ENCODE data around the gene VSTM4. TPM values are rescaled to one million over a fixed set of nuclear protein-coding genes. Genes with fewer than 3 reads are reported as not detected.

The VSTM4 gene
- total and polyA plus RNA-seq, 9 donors, result 17.3 to 68.9 (median 42.9) TPM

GRCh38 chr10:49106451-49106850 lies 8.9 kb downstream of the VSTM4 start:
- no peak for TF ChIP-seq CTCF (IDR thresholded peaks at IDR 0.05)
- DNase-seq, result peak in 2 of 5 donors; percentile 61 to 65
- 4 to 17% (median 5%) methylated on average over 7 of the region's 7 CpGs for WGBS, 3 donors
- Histone ChIP-seq H3K36me3 (no peaks in the 10 kb centered on the region), H3K4me1 (ENCODE audit: insufficient read depth) (peaks cover 44% of the 10 kb centered on the region), H3K4me3 (no peak overlapping the region), H3K27ac (peak overlapping the region in 1 of 2 donors; percentile 32), H3K27me3 (no peaks in the 10 kb centered on the region), H3K9me3 (no peaks in the 10 kb centered on the region)
- intact Hi-C loops (cut with DNase I), result no loop called here

- H3K27me3 ChIP-seq, result no peaks in the 10 kb centered on the region
- WGBS, 3 donors, result 88 to 94% (median 88%) methylated on average over 4 of the region's 4 CpGs
- no peak overlapping the region for H3K27ac ChIP-seq
- no peaks in the 10 kb centered on the region for H3K9me3 ChIP-seq
- peaks cover 33% of the 10 kb centered on the region for H3K4me1 ChIP-seq (ENCODE audit: insufficient read depth)
- no peak for TF ChIP-seq CTCF (IDR thresholded peaks at IDR 0.05)
- TF ChIP-seq EP300 (IDR thresholded peaks at IDR 0.05), result no peak
- TF ChIP-seq POLR2A (IDR thresholded peaks at IDR 0.05), result no peak
- intact Hi-C loops (cut with DNase I), result no loop called here
- DNase-seq, result no peak
- no peaks in the 10 kb centered on the region for H3K36me3 ChIP-seq
- H3K4me3 ChIP-seq, result no peak overlapping the region
Measured at GRCh38 chr10:49105076-49105475, 10.2 kb downstream of the VSTM4 start.

GRCh38 chr10:49104323-49104722 lies 11.0 kb downstream of the VSTM4 start:
- no peaks in the 10 kb centered on the region for H3K36me3 ChIP-seq
- H3K27me3 ChIP-seq, result no peaks in the 10 kb centered on the region
- no peak overlapping the region for H3K27ac ChIP-seq
- H3K4me1 ChIP-seq (ENCODE audit: insufficient read depth), result peaks cover 27% of the 10 kb centered on the region
- 65 to 78% (median 68%) methylated on average over 5 of the region's 5 CpGs for WGBS, 3 donors
- TF ChIP-seq CTCF (IDR thresholded peaks at IDR 0.05), result no peak
- TF ChIP-seq EP300 (IDR thresholded peaks at IDR 0.05), result no peak
- TF ChIP-seq POLR2A (IDR thresholded peaks at IDR 0.05), result no peak
- no peak for DNase-seq
- no peaks in the 10 kb centered on the region for H3K9me3 ChIP-seq
- no peak overlapping the region for H3K4me3 ChIP-seq
- intact Hi-C loops (cut with DNase I), result no loop called here

- no peaks in the 10 kb centered on the region for H3K36me3 ChIP-seq
- DNase-seq, result no peak
- no peak for TF ChIP-seq CTCF (IDR thresholded peaks at IDR 0.05)
- no peak for TF ChIP-seq POLR2A (IDR thresholded peaks at IDR 0.05)
- TF ChIP-seq EP300 (IDR thresholded peaks at IDR 0.05), result no peak
- peaks cover 23% of the 10 kb centered on the region for H3K4me1 ChIP-seq (ENCODE audit: insufficient read depth)
- no peak overlapping the region for H3K27ac ChIP-seq
- H3K9me3 ChIP-seq, result no peaks in the 10 kb centered on the region
- H3K27me3 ChIP-seq, result no peaks in the 10 kb centered on the region
- intact Hi-C loops (cut with DNase I), result no loop called here
- no peak overlapping the region for H3K4me3 ChIP-seq
- WGBS, 3 donors, result 86 to 88% (median 88%) methylated on average over 4 of the region's 4 CpGs
Measured at GRCh38 chr10:49103761-49104160, 11.6 kb downstream of the VSTM4 start.

- Histone ChIP-seq H3K9me3 (no peaks in the 10 kb centered on the region), H3K4me3 (no peak overlapping the region), H3K4me1 (ENCODE audit: insufficient read depth) (peaks cover 17% of the 10 kb centered on the region), H3K36me3 (no peaks in the 10 kb centered on the region), H3K27ac (no peak overlapping the region), H3K27me3 (no peaks in the 10 kb centered on the region)
- DNase-seq, result no peak
- TF ChIP-seq POLR2A (IDR thresholded peaks at IDR 0.05) (no peak), CTCF (IDR thresholded peaks at IDR 0.05) (no peak), EP300 (IDR thresholded peaks at IDR 0.05) (no peak)
- WGBS, 3 donors, result 78 to 88% (median 82%) methylated on average over 8 of the region's 8 CpGs
- intact Hi-C loops (cut with DNase I), result no loop called here
Measured at GRCh38 chr10:49099046-49099445, 16.3 kb downstream of the VSTM4 start.

Data from ovary (tissue), 9 donors.